Glomerular visceral epithelial cell (primary cell): ENCODE data around the gene GTF3C1.
A peak's percentile ranks its signal among the peaks of the same experiment; 100 is the strongest.

ENCODE experiments used
- DNase-seq: peaks from one replicate; pipeline ENCODE4 v3.0.0-alpha.2; 2016; ENCODE audit errors: extremely low spot score

Gene GTF3C1

GRCh38 chr16:27520982-27521673, 28.6 kb downstream of the GTF3C1 start:
- no peak for DNase-seq

- no peak for DNase-seq
Measured at GRCh38 chr16:27518226-27518625, 31.5 kb downstream of the GTF3C1 start.

GRCh38 chr16:27517664-27518063, 32.0 kb downstream of the GTF3C1 start:
- no peak for DNase-seq

- no peak for DNase-seq
Measured at GRCh38 chr16:27516365-27516764, 33.3 kb downstream of the GTF3C1 start.

GRCh38 chr16:27515874-27516353, 33.8 kb downstream of the GTF3C1 start:
- DNase-seq: peak; percentile 10

- DNase-seq: no peak
Measured at GRCh38 chr16:27514806-27515205, 34.9 kb downstream of the GTF3C1 start.

- peak; percentile 85 for DNase-seq
Measured at GRCh38 chr16:27511657-27512448, 37.9 kb downstream of the GTF3C1 start.

- no peak for DNase-seq
Measured at GRCh38 chr16:27508476-27508875, 41.2 kb downstream of the GTF3C1 start.

- no peak for DNase-seq
Measured at GRCh38 chr16:27506771-27507170, 42.9 kb downstream of the GTF3C1 start.

- no peak for DNase-seq
Measured at GRCh38 chr16:27505297-27506236, 44.1 kb downstream of the GTF3C1 start.

- no peak for DNase-seq
Measured at GRCh38 chr16:27503662-27504061, 46.1 kb downstream of the GTF3C1 start.

GRCh38 chr16:27500801-27501200, 48.9 kb downstream of the GTF3C1 start:
- no peak for DNase-seq

GRCh38 chr16:27499659-27500055, 50.1 kb downstream of the GTF3C1 start:
- no peak for DNase-seq

- DNase-seq: no peak
Measured at GRCh38 chr16:27498916-27499658, 50.6 kb downstream of the GTF3C1 start.

GRCh38 chr16:27498031-27498825, 51.5 kb downstream of the GTF3C1 start:
- no peak for DNase-seq

GRCh38 chr16:27495191-27495590, 54.5 kb downstream of the GTF3C1 start:
- DNase-seq: no peak

- no peak for DNase-seq
Measured at GRCh38 chr16:27492588-27492979, 57.1 kb downstream of the GTF3C1 start.

GRCh38 chr16:27491894-27492587, 57.7 kb downstream of the GTF3C1 start:
- no peak for DNase-seq

GRCh38 chr16:27489906-27490305, 59.8 kb downstream of the GTF3C1 start:
- DNase-seq: no peak

GRCh38 chr16:27489421-27489820, 60.3 kb downstream of the GTF3C1 start:
- no peak for DNase-seq
